Stromal cell of bone marrow (primary cell): Measurements from ENCODE around the gene OR2G6.
"Not testable (repeated sequence)": the region's sequence is repeated elsewhere in the genome, so short reads cannot be mapped to it uniquely, and the experiment has no call there.

Experiments used
- DNase-seq: peaks from one replicate; pipeline ENCODE4 v3.0.0-alpha.2; 2012; ENCODE audit warnings: low read depth

Gene OR2G6

DNA sequence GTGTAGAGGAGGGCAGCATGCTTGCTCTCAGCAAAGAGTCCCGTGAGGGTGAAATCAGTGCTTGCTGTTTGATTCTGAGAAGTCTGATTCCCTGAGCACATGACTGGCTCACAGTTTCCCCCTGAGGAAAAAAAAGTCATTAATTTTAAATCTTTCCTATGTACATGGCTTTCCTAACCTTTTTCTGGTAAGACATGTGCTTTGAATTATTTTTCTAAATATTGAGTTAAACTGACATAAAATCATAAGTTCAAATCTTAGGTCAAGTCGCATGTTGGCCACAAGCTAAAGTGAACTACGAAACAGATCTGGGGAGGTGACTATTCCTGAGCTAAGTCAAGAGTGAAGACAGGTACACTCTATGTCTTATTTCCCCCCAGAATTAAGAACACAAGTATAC, 66.8 kb downstream of the OR2G6 start, which contains the start of gene OR2T34:
Gene OR2T34 (minus strand): TSS at position 101 of the 400 bp plus-strand sequence. CDS start 0 bp downstream, at position 101.
- DNase-seq: not testable (repeated sequence)

DNA sequence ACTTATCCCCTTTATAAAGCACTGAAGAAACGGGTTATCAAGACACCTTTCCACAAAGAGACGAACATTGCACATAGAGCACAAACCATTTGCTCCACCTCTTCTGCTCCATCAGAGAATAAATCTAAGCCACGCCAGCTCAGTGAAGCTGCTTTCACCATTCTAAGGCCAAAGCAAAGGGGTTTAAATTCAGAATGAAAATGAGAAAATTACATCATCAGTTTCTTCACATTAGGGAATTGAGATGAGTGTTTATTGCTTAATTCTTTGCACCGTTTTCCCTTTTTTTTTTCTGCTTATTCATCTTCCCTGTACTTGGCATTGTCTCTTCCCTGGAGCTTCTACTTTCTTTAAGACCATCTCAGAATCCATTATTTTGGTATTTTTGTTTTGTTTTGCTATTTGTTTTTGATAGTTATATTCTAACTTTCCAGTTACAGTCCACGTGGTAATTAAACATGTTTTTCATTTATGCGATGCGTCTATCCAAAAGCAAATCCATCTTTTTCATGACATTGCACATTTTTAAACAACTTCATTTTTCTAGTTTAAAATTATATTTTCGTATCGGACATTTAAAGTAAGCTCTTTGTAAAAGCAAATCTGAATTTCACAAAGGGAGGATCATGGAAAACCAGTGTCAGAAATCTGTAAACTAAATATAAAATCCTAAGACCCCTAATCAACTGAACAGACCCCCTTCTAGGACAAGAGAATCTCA, 68.5 kb downstream of the OR2G6 start:
- DNase-seq: no peak
